Ishikawa (cell line): ENCODE data around the gene GNAS.

Experiments
- CEBPB ChIP-seq: IDR thresholded peaks from 2 replicates; pipeline ENCODE4 v1.6.1; 2012
- CREB1 ChIP-seq: IDR thresholded peaks from 2 replicates; pipeline ENCODE4 v1.6.1; 2012; ENCODE audit warnings: low read depth
- EGR1 ChIP-seq: IDR thresholded peaks from 2 replicates; pipeline ENCODE4 v1.6.1; 2012
- EP300 ChIP-seq: IDR thresholded peaks from 2 replicates; pipeline ENCODE4 v1.6.1; 2012; ENCODE audit warnings: borderline replicate concordance
- FOXM1 ChIP-seq: IDR thresholded peaks from 2 replicates; pipeline ENCODE4 v1.6.1; 2012; ENCODE audit warnings: low read depth, borderline replicate concordance
- NFIC ChIP-seq: IDR thresholded peaks from 2 replicates; pipeline ENCODE4 v1.6.1; 2012
- RAD21 ChIP-seq: IDR thresholded peaks from 2 replicates; pipeline ENCODE4 v1.6.1; 2012; ENCODE audit warnings: low read depth
- TAF1 ChIP-seq: IDR thresholded peaks from 2 replicates; pipeline ENCODE4 v1.6.1; 2012; ENCODE audit warnings: low read depth, mild to moderate bottlenecking
- TCF12 ChIP-seq: IDR thresholded peaks from 2 replicates; pipeline ENCODE4 v1.6.1; 2012; ENCODE audit warnings: low read depth
- TEAD4 ChIP-seq: IDR thresholded peaks from 2 replicates; pipeline ENCODE4 v1.6.1; 2012
- YY1 ChIP-seq: IDR thresholded peaks from 2 replicates; pipeline ENCODE4 v1.6.1; 2012; ENCODE audit warnings: low read depth
- ZBTB7A ChIP-seq: IDR thresholded peaks from 2 replicates; pipeline ENCODE4 v1.6.1; 2012; ENCODE audit warnings: low read depth
- TF ChIP-seq, protein P1 (sequence below): IDR thresholded peaks from 2 replicates; pipeline ENCODE4 v1.6.1; 2012
- TF ChIP-seq, protein P2 (sequence below): IDR thresholded peaks from 2 replicates; pipeline ENCODE4 v1.6.1; 2012; ENCODE audit warnings: low read depth, mild to moderate bottlenecking
- TF ChIP-seq, protein P3 (sequence below): IDR thresholded peaks from 2 replicates; pipeline ENCODE4 v1.6.1; 2012

The GNAS gene

DNA sequence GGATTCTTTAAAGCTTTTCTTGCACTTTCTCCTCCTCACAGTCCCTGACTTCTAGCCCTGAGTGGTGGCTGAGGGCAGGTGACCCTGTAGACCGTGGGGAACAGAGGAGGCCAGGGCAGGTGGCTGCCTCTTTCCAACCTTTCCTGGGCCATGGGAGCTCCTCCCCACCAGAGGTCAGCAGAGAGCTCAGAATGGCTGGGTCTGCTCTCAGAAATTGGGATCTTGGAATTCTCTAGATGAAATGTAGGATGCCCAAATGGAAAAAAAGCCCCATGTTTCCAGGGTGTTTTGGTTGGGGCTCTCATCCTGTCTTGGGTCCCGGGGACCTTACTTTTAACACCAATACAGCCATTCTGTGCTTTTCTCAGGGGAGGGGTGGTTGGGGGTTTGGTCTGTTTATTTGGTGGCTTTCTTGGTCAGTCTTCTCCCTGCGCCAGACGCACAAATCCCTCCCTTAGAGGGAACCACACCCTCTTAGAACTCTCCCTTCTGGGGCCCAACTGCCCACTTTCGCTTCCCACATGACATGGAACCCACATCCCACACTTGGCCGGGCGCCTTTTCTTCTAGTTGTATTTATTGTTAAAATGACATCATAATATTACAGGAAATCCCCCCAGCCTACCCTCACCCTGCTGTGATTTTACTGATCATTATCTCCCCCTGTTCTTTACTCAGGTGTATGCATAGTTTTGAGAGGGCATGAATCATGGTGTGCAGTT is 17.9 kb downstream of the GNAS start:
- TF ChIP-seq, protein P1, sequence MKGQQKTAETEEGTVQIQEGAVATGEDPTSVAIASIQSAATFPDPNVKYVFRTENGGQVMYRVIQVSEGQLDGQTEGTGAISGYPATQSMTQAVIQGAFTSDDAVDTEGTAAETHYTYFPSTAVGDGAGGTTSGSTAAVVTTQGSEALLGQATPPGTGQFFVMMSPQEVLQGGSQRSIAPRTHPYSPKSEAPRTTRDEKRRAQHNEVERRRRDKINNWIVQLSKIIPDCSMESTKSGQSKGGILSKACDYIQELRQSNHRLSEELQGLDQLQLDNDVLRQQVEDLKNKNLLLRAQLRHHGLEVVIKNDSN: no peak
- TF ChIP-seq FOXM1: no peak
- no peak for TF ChIP-seq TAF1
- TF ChIP-seq CEBPB: no peak
- TF ChIP-seq, protein P2, sequence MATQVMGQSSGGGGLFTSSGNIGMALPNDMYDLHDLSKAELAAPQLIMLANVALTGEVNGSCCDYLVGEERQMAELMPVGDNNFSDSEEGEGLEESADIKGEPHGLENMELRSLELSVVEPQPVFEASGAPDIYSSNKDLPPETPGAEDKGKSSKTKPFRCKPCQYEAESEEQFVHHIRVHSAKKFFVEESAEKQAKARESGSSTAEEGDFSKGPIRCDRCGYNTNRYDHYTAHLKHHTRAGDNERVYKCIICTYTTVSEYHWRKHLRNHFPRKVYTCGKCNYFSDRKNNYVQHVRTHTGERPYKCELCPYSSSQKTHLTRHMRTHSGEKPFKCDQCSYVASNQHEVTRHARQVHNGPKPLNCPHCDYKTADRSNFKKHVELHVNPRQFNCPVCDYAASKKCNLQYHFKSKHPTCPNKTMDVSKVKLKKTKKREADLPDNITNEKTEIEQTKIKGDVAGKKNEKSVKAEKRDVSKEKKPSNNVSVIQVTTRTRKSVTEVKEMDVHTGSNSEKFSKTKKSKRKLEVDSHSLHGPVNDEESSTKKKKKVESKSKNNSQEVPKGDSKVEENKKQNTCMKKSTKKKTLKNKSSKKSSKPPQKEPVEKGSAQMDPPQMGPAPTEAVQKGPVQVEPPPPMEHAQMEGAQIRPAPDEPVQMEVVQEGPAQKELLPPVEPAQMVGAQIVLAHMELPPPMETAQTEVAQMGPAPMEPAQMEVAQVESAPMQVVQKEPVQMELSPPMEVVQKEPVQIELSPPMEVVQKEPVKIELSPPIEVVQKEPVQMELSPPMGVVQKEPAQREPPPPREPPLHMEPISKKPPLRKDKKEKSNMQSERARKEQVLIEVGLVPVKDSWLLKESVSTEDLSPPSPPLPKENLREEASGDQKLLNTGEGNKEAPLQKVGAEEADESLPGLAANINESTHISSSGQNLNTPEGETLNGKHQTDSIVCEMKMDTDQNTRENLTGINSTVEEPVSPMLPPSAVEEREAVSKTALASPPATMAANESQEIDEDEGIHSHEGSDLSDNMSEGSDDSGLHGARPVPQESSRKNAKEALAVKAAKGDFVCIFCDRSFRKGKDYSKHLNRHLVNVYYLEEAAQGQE: no peak
- no peak for TF ChIP-seq ZBTB7A
- peak; percentile 80 for TF ChIP-seq RAD21
- no peak for TF ChIP-seq CREB1

DNA sequence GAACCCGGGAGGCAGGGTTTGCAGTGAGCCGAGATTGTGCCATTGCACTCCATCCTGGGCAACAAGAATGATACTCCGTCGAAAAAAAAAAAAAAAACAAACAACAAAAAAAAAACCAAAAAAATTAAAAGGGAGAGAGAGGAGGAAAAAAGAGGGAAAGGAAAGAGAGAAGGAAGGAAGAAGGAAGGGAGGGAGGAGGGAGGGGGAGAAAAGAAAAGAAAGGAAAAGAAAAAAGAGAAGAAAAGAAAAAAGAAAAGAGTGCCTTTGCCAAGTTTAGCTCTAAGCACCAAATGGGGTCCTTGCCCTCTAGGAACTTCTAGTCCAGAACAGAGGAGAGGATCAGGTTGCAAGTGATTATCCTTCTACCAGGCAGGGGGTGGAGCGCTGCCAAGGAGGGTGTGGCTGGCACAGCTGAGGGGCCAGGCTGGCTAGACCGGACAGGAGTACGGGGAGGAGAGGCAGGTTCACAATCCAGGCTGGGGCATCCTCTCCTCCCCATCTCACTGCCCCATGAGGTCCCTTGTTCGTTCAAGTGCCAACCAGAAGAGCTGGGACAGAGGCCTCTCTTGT is 19.1 kb downstream of the GNAS start:
- TF ChIP-seq RAD21: no peak
- TF ChIP-seq EGR1: no peak
- no peak for TF ChIP-seq TAF1

DNA sequence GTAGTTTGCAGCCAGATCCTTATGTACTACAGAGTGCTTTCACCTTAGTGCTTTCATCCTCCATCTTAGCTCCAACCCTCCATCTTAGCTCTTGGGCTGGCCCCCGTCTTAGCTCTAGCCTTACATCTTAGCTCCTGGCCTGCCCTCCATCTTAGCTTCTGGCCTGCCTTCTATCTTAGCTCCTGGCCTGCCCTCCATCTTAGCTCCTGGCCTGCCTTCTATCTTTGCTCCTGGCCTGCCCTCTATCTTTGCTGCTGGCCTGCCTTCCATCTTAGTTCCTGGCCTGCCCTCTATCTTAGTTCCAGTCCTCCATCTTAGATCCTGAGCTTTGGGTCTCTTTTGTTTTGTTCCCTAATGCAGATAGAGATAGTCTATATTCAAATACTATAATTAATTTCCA is 22.0 kb downstream of the GNAS start:
- no peak for TF ChIP-seq CEBPB
- TF ChIP-seq RAD21: no peak
- TF ChIP-seq TEAD4: no peak
- TF ChIP-seq TCF12: no peak
- TF ChIP-seq ZBTB7A: no peak
- no peak for TF ChIP-seq EP300
- no peak for TF ChIP-seq FOXM1
- TF ChIP-seq EGR1: no peak
- no peak for TF ChIP-seq TAF1
- TF ChIP-seq, protein P3, sequence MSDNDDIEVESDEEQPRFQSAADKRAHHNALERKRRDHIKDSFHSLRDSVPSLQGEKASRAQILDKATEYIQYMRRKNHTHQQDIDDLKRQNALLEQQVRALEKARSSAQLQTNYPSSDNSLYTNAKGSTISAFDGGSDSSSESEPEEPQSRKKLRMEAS: no peak
- TF ChIP-seq, protein P2: no peak
- TF ChIP-seq NFIC: no peak
- TF ChIP-seq YY1: no peak

DNA sequence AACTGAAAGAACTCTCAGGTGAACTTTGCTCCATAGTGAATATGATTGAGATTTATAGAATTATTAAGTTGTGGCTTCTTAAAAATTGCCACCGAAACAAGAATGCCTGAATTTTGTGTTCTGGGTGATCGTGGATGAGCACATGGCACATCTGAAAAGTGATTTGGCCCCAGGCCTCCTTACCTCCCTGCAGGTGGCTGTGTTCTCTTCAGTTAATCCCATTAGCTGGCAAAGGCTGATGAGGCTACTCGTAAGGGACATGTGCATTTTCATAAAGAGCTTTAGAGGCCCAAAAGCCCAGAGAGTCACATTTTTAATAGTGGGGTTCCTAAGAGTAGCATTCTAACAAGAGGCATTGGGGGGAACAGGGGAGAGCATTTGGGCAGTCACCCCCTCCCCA is 22.6 kb downstream of the GNAS start:
- no peak for TF ChIP-seq TCF12
- no peak for TF ChIP-seq TEAD4
- TF ChIP-seq EP300: no peak
- no peak for TF ChIP-seq CREB1
- no peak for TF ChIP-seq RAD21
- no peak for TF ChIP-seq NFIC
- no peak for TF ChIP-seq FOXM1
- TF ChIP-seq YY1: no peak
- TF ChIP-seq EGR1: no peak
- TF ChIP-seq, protein P1: no peak
- TF ChIP-seq ZBTB7A: no peak
- no peak for TF ChIP-seq TAF1
- TF ChIP-seq, protein P3: no peak
- no peak for TF ChIP-seq CEBPB
- TF ChIP-seq, protein P2: no peak
